GM21515 (cell line): ENCODE results near the gene ABCC9.

Experiments
- ATAC-seq: cut with Tn5 transposase; IDR thresholded peaks from one replicate; pipeline ENCODE4 v1.9.1; 2021; ENCODE audit not compliant: unreplicated experiment

ABCC9 gene

GRCh38 chr12:21881965-21882364, 59.3 kb downstream of the ABCC9 start:
- no peak for ATAC-seq

GRCh38 chr12:21879312-21879711, 61.9 kb downstream of the ABCC9 start:
- no peak for ATAC-seq

GRCh38 chr12:21877293-21877982, 63.8 kb downstream of the ABCC9 start:
- no peak for ATAC-seq

GRCh38 chr12:21865846-21866245, 75.4 kb downstream of the ABCC9 start:
- no peak for ATAC-seq

GRCh38 chr12:21860534-21860933, 80.7 kb downstream of the ABCC9 start:
- no peak for ATAC-seq

- no peak for ATAC-seq
These were observed 81.1 kb downstream of the ABCC9 start for GRCh38 chr12:21860128-21860527.

GRCh38 chr12:21852251-21852650, 89.0 kb downstream of the ABCC9 start:
- no peak for ATAC-seq

GRCh38 chr12:21851151-21851550, 90.1 kb downstream of the ABCC9 start:
- ATAC-seq: no peak

- ATAC-seq: no peak
These were observed 90.8 kb downstream of the ABCC9 start for GRCh38 chr12:21850419-21850818.

GRCh38 chr12:21849878-21850277, 91.3 kb downstream of the ABCC9 start:
- ATAC-seq: no peak

- no peak for ATAC-seq
These were observed 93.0 kb downstream of the ABCC9 start for GRCh38 chr12:21848192-21848591.

GRCh38 chr12:21843795-21844194, 97.4 kb downstream of the ABCC9 start:
- no peak for ATAC-seq

- ATAC-seq: no peak
These were observed 101.5 kb downstream of the ABCC9 start for GRCh38 chr12:21839776-21840175.

- ATAC-seq: no peak
These were observed 103.4 kb downstream of the ABCC9 start for GRCh38 chr12:21837847-21838246.

- ATAC-seq: no peak
These were observed 109.4 kb downstream of the ABCC9 start for GRCh38 chr12:21831791-21832344.

- ATAC-seq: no peak
These were observed 112.4 kb downstream of the ABCC9 start for GRCh38 chr12:21828779-21829178.

GRCh38 chr12:21828136-21828775, 113.0 kb downstream of the ABCC9 start:
- no peak for ATAC-seq

GRCh38 chr12:21827083-21827482, 114.1 kb downstream of the ABCC9 start:
- ATAC-seq: no peak

- ATAC-seq: no peak
These were observed 114.7 kb downstream of the ABCC9 start for GRCh38 chr12:21826618-21826910.

GRCh38 chr12:21825886-21826617, 115.2 kb downstream of the ABCC9 start:
- no peak for ATAC-seq

GRCh38 chr12:21823581-21823980, 117.6 kb downstream of the ABCC9 start:
- ATAC-seq: no peak

- ATAC-seq: no peak
These were observed 121.5 kb downstream of the ABCC9 start for GRCh38 chr12:21819678-21820077.
